Nephron (organoid): Measurements from ENCODE around the gene PIK3C2G.

Experiments
- H3K27ac Mint-ChIP-seq, 3 experiments: 2 replicates each; pipeline ENCODE4 v1.8.0; 2020; ENCODE audit warnings: mixed read lengths in 3 of 3, mild to moderate bottlenecking in 2 of 3, moderate library complexity in 1 of 3
- H3K27me3 Mint-ChIP-seq: 2 replicates; pipeline ENCODE4 v1.8.0; 2021; ENCODE audit warnings: low read depth, mild to moderate bottlenecking, moderate library complexity, mixed read lengths
- H3K36me3 Mint-ChIP-seq: 2 replicates; pipeline ENCODE4 v1.8.0; 2020; ENCODE audit warnings: low read depth, mixed read lengths
- H3K4me1 Mint-ChIP-seq: 2 replicates; pipeline ENCODE4 v1.8.0; 2020; ENCODE audit warnings: mixed read lengths
- H3K4me3 Mint-ChIP-seq, 3 experiments: 2 replicates each; pipeline ENCODE4 v1.8.0; 2020; ENCODE audit warnings: mild to moderate bottlenecking in 3 of 3, mixed read lengths in 3 of 3, moderate library complexity in 2 of 3
- H3K9me3 Mint-ChIP-seq: 2 replicates; pipeline ENCODE4 v1.8.0; 2020; ENCODE audit warnings: mixed read lengths
- CTCF ChIP-seq, 3 experiments: fragments of 200-600 bp; sonication (generic); IDR thresholded peaks; one replicate each; pipeline ENCODE4 v1.5.0; 2021; ENCODE audit warnings: antibody characterized with exemption in 3 of 3; ENCODE audit not compliant: unreplicated experiment in 3 of 3

Gene PIK3C2G

GRCh38 chr12:18296909-18297280 is 35.6 kb downstream of the PIK3C2G start:
- no peak overlapping the region for H3K4me3 Mint-ChIP-seq
- H3K27me3 Mint-ChIP-seq, result no peaks in the 10 kb centered on the region
- H3K27ac Mint-ChIP-seq, result no peak overlapping the region
- no peaks in the 10 kb centered on the region for H3K36me3 Mint-ChIP-seq
- peaks cover 25% of the 10 kb centered on the region for H3K9me3 Mint-ChIP-seq
- H3K4me1 Mint-ChIP-seq, result no peaks in the 10 kb centered on the region
- no peak for TF ChIP-seq CTCF (IDR thresholded peaks at IDR 0.05; ENCODE audit: unreplicated experiment in 3 of 3)

- Mint-ChIP-seq H3K4me3 (no peak overlapping the region), H3K27ac (no peak overlapping the region), H3K27me3 (peaks cover 5% of the 10 kb centered on the region), H3K4me1 (no peaks in the 10 kb centered on the region), H3K36me3 (no peaks in the 10 kb centered on the region), H3K9me3 (peaks cover 25% of the 10 kb centered on the region)
- TF ChIP-seq CTCF (IDR thresholded peaks at IDR 0.05; ENCODE audit: unreplicated experiment in 3 of 3), result no peak
Observed at GRCh38 chr12:18297902-18298301, 36.6 kb downstream of the PIK3C2G start.

GRCh38 chr12:18302809-18303430 is 41.6 kb downstream of the PIK3C2G start:
- Mint-ChIP-seq H3K27ac (no peak overlapping the region), H3K4me3 (no peak overlapping the region), H3K4me1 (peaks cover 7% of the 10 kb centered on the region), H3K9me3 (peaks cover 25% of the 10 kb centered on the region), H3K36me3 (no peaks in the 10 kb centered on the region), H3K27me3 (peaks cover 8% of the 10 kb centered on the region)
- no peak for TF ChIP-seq CTCF (IDR thresholded peaks at IDR 0.05; ENCODE audit: unreplicated experiment in 3 of 3)

GRCh38 chr12:18304609-18305008 is 43.3 kb downstream of the PIK3C2G start:
- H3K27ac Mint-ChIP-seq, result peak overlapping the region; percentile 16 to 68 (median 51)
- no peak overlapping the region for H3K4me3 Mint-ChIP-seq
- peaks cover 16% of the 10 kb centered on the region for H3K9me3 Mint-ChIP-seq
- peaks cover 7% of the 10 kb centered on the region for H3K4me1 Mint-ChIP-seq
- no peak for TF ChIP-seq CTCF (IDR thresholded peaks at IDR 0.05; ENCODE audit: unreplicated experiment in 3 of 3)
- H3K36me3 Mint-ChIP-seq, result no peaks in the 10 kb centered on the region
- H3K27me3 Mint-ChIP-seq, result peaks cover 8% of the 10 kb centered on the region

- no peak overlapping the region for H3K27ac Mint-ChIP-seq
- H3K4me1 Mint-ChIP-seq, result peaks cover 7% of the 10 kb centered on the region
- no peaks in the 10 kb centered on the region for H3K36me3 Mint-ChIP-seq
Observed at GRCh38 chr12:18306311-18306710, 45.0 kb downstream of the PIK3C2G start.

More at GRCh38 chr12:18306311-18306710, 45.0 kb downstream of the PIK3C2G start:
- Mint-ChIP-seq H3K27me3 (peaks cover 8% of the 10 kb centered on the region), H3K4me3 (no peak overlapping the region), H3K9me3 (peaks cover 5% of the 10 kb centered on the region)
- TF ChIP-seq CTCF (IDR thresholded peaks at IDR 0.05; ENCODE audit: unreplicated experiment in 3 of 3), result no peak
